HG02970 (cell line): ENCODE results near the gene CWF19L1.

Experiments used
- ATAC-seq: cut with Tn5 transposase; IDR thresholded peaks from one replicate; pipeline ENCODE4 v1.9.1; 2021; ENCODE audit warnings: mild to moderate bottlenecking, moderate library complexity, moderate number of reproducible peaks; ENCODE audit not compliant: unreplicated experiment, low FRiP score

Gene CWF19L1

GRCh38 chr10:100184426-100184825 is 83.0 kb downstream of the CWF19L1 start:
- ATAC-seq = no peak

GRCh38 chr10:100183481-100183880 is 84.0 kb downstream of the CWF19L1 start:
- ATAC-seq = no peak

DNA sequence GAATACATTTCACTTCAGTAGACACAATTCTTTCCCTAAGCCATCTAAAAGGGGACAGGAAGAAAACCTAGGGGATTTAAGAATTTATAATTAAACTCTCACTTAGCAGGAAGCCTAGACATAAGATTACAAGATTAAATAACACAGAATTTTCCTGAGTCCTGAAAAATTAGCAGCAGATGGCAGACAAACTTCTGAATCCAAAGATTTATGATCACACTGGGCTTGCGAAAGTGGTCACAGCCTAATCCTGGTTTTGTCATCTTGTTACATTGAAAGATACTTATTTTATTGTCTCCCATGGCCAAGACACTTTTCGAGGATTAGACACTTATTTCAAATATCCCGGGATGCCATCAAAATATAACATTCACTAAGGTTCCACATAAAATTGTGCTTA is 84.5 kb downstream of the CWF19L1 start:
- ATAC-seq = no peak
